HUES48 (cell line): Measurements from ENCODE around the gene IFIT2.

Experiments used
- H3K27ac ChIP-seq: one replicate; pipeline ENCODE4 v1.7.0; 2013; ENCODE audit warnings: low read depth, low read length, inconsistent platforms
- H3K27me3 ChIP-seq: 2 replicates; pipeline ENCODE4 v1.6.1; 2013; ENCODE audit warnings: mild to moderate bottlenecking, low read length; ENCODE audit not compliant: control insufficient read depth, insufficient read depth
- H3K36me3 ChIP-seq: 2 replicates; pipeline ENCODE4 v1.6.1; 2013; ENCODE audit warnings: low read length; ENCODE audit not compliant: control insufficient read depth, insufficient read depth
- H3K4me1 ChIP-seq: 2 replicates; pipeline ENCODE4 v1.6.1; 2013; ENCODE audit warnings: mild to moderate bottlenecking, low read length; ENCODE audit not compliant: control insufficient read depth, insufficient read depth
- H3K4me3 ChIP-seq: 2 replicates; pipeline ENCODE4 v1.5.1; 2013; ENCODE audit warnings: mild to moderate bottlenecking, low read depth, low read length
- H3K9ac ChIP-seq: 2 replicates; pipeline ENCODE4 v1.6.1; 2013; ENCODE audit warnings: mild to moderate bottlenecking, low read depth, low read length, moderate library complexity
- H3K9me3 ChIP-seq: 2 replicates; pipeline ENCODE4 v1.6.1; 2013; ENCODE audit warnings: low read length; ENCODE audit not compliant: control insufficient read depth, insufficient read depth

IFIT2 gene

GRCh38 chr10:89263531-89263930, 38.3 kb upstream of the IFIT2 start:
- Histone ChIP-seq H3K4me3 (no peak overlapping the region), H3K9ac (no peak overlapping the region), H3K27ac (no peak overlapping the region)

GRCh38 chr10:89266721-89267453, 35.0 kb upstream of the IFIT2 start:
- no peaks in the 10 kb centered on the region for H3K36me3 ChIP-seq
- no peaks in the 10 kb centered on the region for H3K4me1 ChIP-seq
- H3K27ac ChIP-seq, result no peak overlapping the region
- H3K9me3 ChIP-seq, result no peaks in the 10 kb centered on the region
- H3K4me3 ChIP-seq, result no peak overlapping the region
- H3K9ac ChIP-seq, result no peak overlapping the region
- no peaks in the 10 kb centered on the region for H3K27me3 ChIP-seq

More at GRCh38 chr10:89263531-89263930, 38.3 kb upstream of the IFIT2 start:
- Histone ChIP-seq H3K36me3 (no peaks in the 10 kb centered on the region), H3K9me3 (no peaks in the 10 kb centered on the region), H3K4me1 (no peaks in the 10 kb centered on the region), H3K27me3 (no peaks in the 10 kb centered on the region)

GRCh38 chr10:89269433-89270152, 32.3 kb upstream of the IFIT2 start:
- Histone ChIP-seq H3K4me3 (no peak overlapping the region), H3K9me3 (no peaks in the 10 kb centered on the region), H3K9ac (no peak overlapping the region), H3K36me3 (no peaks in the 10 kb centered on the region), H3K27ac (no peak overlapping the region), H3K4me1 (no peaks in the 10 kb centered on the region), H3K27me3 (no peaks in the 10 kb centered on the region)

GRCh38 chr10:89270153-89270483, 31.7 kb upstream of the IFIT2 start:
- H3K4me1 ChIP-seq, result no peaks in the 10 kb centered on the region

GRCh38 chr10:89271532-89271931, 30.3 kb upstream of the IFIT2 start:
- no peaks in the 10 kb centered on the region for H3K9me3 ChIP-seq
- no peak overlapping the region for H3K9ac ChIP-seq
- no peak overlapping the region for H3K4me3 ChIP-seq
- H3K27me3 ChIP-seq, result no peaks in the 10 kb centered on the region
- no peaks in the 10 kb centered on the region for H3K36me3 ChIP-seq
- H3K4me1 ChIP-seq, result no peaks in the 10 kb centered on the region
- no peak overlapping the region for H3K27ac ChIP-seq

More at GRCh38 chr10:89270153-89270483, 31.7 kb upstream of the IFIT2 start:
- Histone ChIP-seq H3K27me3 (no peaks in the 10 kb centered on the region), H3K9ac (no peak overlapping the region), H3K27ac (no peak overlapping the region), H3K4me3 (no peak overlapping the region), H3K36me3 (no peaks in the 10 kb centered on the region), H3K9me3 (no peaks in the 10 kb centered on the region)

- H3K4me3 ChIP-seq, result no peak overlapping the region
- H3K27me3 ChIP-seq, result no peaks in the 10 kb centered on the region
- no peak overlapping the region for H3K27ac ChIP-seq
- H3K9me3 ChIP-seq, result no peaks in the 10 kb centered on the region
- no peak overlapping the region for H3K9ac ChIP-seq
- 0 out of 2 replicates have a peak, but pooled peaks cover 6% of the 10 kb centered on the region for H3K4me1 ChIP-seq
- no peaks in the 10 kb centered on the region for H3K36me3 ChIP-seq
Observed at GRCh38 chr10:89273680-89274079, 28.2 kb upstream of the IFIT2 start.

- Histone ChIP-seq H3K4me1 (0 out of 2 replicates have a peak, but pooled peaks cover 6% of the 10 kb centered on the region), H3K36me3 (no peaks in the 10 kb centered on the region), H3K27me3 (no peaks in the 10 kb centered on the region), H3K27ac (no peak overlapping the region), H3K9ac (no peak overlapping the region), H3K4me3 (no peak overlapping the region), H3K9me3 (no peaks in the 10 kb centered on the region)
Observed at GRCh38 chr10:89274928-89275327, 26.9 kb upstream of the IFIT2 start.

- Histone ChIP-seq H3K36me3 (no peaks in the 10 kb centered on the region), H3K27ac (no peak overlapping the region), H3K4me3 (no peak overlapping the region)
Observed at GRCh38 chr10:89275383-89275782, 26.5 kb upstream of the IFIT2 start.

GRCh38 chr10:89278034-89278535, 23.8 kb upstream of the IFIT2 start:
- no peak overlapping the region for H3K9ac ChIP-seq
- peak overlapping the region; percentile 53 for H3K27ac ChIP-seq
- 0 out of 2 replicates have a peak, but pooled peaks cover 6% of the 10 kb centered on the region for H3K4me1 ChIP-seq

More at GRCh38 chr10:89275383-89275782, 26.5 kb upstream of the IFIT2 start:
- Histone ChIP-seq H3K27me3 (no peaks in the 10 kb centered on the region), H3K9ac (no peak overlapping the region), H3K9me3 (no peaks in the 10 kb centered on the region), H3K4me1 (0 out of 2 replicates have a peak, but pooled peaks cover 6% of the 10 kb centered on the region)

GRCh38 chr10:89278900-89279392, 22.9 kb upstream of the IFIT2 start:
- Histone ChIP-seq H3K27ac (no peak overlapping the region), H3K9me3 (no peaks in the 10 kb centered on the region), H3K9ac (no peak overlapping the region), H3K4me3 (no peak overlapping the region), H3K4me1 (peaks cover 13% of the 10 kb centered on the region), H3K27me3 (no peaks in the 10 kb centered on the region), H3K36me3 (no peaks in the 10 kb centered on the region)

More at GRCh38 chr10:89278034-89278535, 23.8 kb upstream of the IFIT2 start:
- no peak overlapping the region for H3K4me3 ChIP-seq
- no peaks in the 10 kb centered on the region for H3K27me3 ChIP-seq
- H3K9me3 ChIP-seq, result no peaks in the 10 kb centered on the region
- no peaks in the 10 kb centered on the region for H3K36me3 ChIP-seq

GRCh38 chr10:89279421-89279869, 22.4 kb upstream of the IFIT2 start:
- H3K4me3 ChIP-seq, result no peak overlapping the region
- no peak overlapping the region for H3K27ac ChIP-seq
- no peaks in the 10 kb centered on the region for H3K27me3 ChIP-seq
- H3K9ac ChIP-seq, result no peak overlapping the region
- H3K4me1 ChIP-seq, result peaks cover 18% of the 10 kb centered on the region
- no peaks in the 10 kb centered on the region for H3K9me3 ChIP-seq
- H3K36me3 ChIP-seq, result no peaks in the 10 kb centered on the region
